ENCODE measurements around the gene ALS2.
"Not testable (repeated sequence)": the region's sequence is repeated elsewhere in the genome, so short reads cannot be mapped to it uniquely, and the experiment has no call there.

ALS2 gene

DNA sequence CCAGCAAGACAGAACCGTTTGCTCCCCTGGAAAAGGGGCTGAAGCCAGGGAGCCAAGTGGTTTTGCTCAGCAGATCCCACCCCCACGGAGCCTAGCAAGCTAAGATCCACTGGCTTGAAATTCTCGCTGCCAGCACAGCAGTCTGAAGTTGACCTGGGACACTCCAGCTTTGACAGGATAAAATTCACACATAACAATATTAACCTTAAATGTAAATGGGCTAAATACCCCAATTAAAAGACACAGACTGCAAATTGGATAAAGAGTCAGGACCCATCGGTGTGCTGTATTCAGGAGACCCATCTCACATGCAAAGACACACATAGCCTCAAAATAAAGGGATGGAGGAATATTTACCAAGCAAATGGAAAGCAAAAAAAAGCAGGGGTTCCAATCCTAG lies 109.5 kb downstream of the ALS2 start:
- DNase-seq: not testable (repeated sequence)

GRCh38 chr2:201669865-201670264 lies 110.9 kb downstream of the ALS2 start:
- DNase-seq: no peak

DNA sequence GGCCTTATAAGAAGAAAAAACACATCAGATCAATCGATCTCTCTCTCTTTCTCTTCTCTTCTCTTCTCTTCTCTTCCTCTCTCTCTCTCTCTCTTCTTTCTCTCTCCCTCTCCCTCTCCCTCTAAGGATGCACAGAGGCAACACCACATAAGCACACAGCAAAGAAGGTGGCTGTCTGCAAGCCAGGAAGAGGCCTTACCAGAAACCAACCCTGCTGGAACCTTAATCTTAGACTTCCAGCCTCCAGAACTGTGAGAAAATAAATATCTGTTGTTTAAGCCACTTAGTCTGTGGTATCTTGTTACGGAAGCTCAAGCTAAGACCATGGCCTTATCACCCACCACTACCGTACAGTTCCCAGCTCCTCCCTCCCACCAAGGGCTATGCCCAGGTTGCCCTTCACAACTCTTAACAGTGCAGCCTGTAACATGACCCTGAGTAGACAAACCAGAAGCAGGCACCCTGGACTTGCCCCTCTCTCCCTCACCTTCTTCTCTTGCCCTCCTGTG lies 112.3 kb downstream of the ALS2 start:
- DNase-seq: no peak

DNA sequence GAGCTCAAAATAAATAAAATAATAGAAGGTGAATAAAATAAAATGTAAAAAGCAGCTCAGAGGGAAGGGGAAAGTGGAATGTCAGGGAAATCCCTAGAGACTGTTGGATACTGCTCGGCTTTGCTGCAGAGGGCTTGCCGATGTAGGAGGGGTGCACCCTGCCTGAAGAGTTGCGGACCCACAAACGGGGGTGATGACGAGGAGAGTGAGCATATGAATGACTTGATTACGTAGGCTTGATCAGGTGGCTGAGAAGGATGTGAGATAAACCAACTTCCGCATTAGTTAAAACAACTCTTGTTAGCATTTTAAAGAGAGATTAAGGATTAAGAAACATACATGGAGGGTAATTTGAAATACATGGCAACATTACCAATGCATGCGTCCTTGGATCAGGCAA lies 116.4 kb downstream of the ALS2 start:
- DNase-seq: no peak

- DNase-seq: no peak
These were observed 119.4 kb downstream of the ALS2 start for GRCh38 chr2:201661366-201661765.

- DNase-seq: no peak
These were observed 120.3 kb downstream of the ALS2 start for GRCh38 chr2:201660293-201660895.

DNA sequence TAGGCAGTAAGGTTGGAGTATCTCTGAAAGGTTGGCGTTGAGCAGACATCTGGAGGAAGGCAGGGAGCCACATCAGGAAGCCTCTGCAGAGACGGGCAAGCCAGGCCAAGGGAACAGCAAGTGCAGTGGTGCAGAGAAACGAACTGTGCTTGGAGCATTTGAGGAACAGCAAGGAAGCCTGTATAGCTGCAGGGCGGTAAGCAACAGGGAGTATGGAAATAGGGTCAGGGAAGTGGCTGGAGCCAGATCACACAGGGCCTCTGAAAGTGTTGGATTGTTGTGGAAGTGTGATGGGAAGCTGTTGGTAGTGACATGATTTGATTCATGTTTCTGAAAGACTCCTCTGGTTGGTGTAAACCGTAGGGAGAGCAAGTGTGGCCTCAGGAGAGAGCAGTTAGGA lies 124.0 kb downstream of the ALS2 start:
- DNase-seq: no peak

GRCh38 chr2:201656102-201656501 lies 124.6 kb downstream of the ALS2 start:
- DNase-seq: no peak

- DNase-seq: no peak
These were observed 125.9 kb downstream of the ALS2 start for GRCh38 chr2:201654616-201655384.

DNA sequence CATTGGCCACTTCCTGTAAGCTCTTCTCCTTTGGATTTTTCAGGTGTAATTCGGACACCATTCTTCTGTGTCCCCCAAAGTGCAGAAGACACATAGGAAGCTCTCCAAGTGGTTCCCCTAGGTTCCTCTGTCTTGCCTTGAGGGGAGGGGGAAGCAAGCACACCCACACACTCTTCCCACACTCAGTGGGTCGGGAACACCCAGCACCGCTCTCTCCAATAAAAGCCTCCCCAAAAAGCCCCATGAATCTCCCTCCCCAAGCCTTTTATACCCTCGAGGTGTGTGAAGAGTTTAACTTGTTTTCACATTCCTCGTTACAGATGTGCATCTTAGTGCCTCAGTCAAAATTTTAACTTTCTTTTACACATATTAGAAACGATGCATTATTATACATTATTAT lies 127.5 kb downstream of the ALS2 start:
- no peak for DNase-seq
